Mesendoderm (in vitro differentiated cells): ENCODE measurements around the gene AMFR.

Experiments
- DNase-seq: peaks from one replicate; pipeline ENCODE4 v3.0.0; 2013
- H2AK5ac ChIP-seq: 2 replicates; pipeline ENCODE4 v1.6.1; 2013; ENCODE audit warnings: low read length, inconsistent platforms
- H2BK120ac ChIP-seq: 2 replicates; pipeline ENCODE4 v1.6.1; 2013; ENCODE audit warnings: low read depth, mild to moderate bottlenecking, low read length, moderate library complexity, mixed read lengths
- H2BK15ac ChIP-seq: replicated peaks from 2 replicates; pipeline ENCODE4 v1.6.1; 2013; ENCODE audit warnings: low read depth, mild to moderate bottlenecking, moderate library complexity
- H2BK5ac ChIP-seq: 2 replicates; pipeline ENCODE4 v1.6.1; 2013; ENCODE audit warnings: low read length, inconsistent platforms
- H3K18ac ChIP-seq: 2 replicates; pipeline ENCODE4 v1.6.1; 2013; ENCODE audit warnings: mild to moderate bottlenecking, low read length, mixed read lengths
- H3K23ac ChIP-seq: one replicate; pipeline ENCODE4 v1.6.1; 2013; ENCODE audit warnings: low read length
- H3K27ac ChIP-seq: 2 replicates; pipeline ENCODE4 v1.5.1; 2013; ENCODE audit warnings: low read depth, mild to moderate bottlenecking, inconsistent platforms, low read length, moderate library complexity
- H3K27me3 ChIP-seq: 2 replicates; pipeline ENCODE4 v1.6.1; 2013; ENCODE audit warnings: low read length, control low read depth, mild to moderate bottlenecking, inconsistent platforms; ENCODE audit not compliant: insufficient read depth, poor library complexity
- H3K36me3 ChIP-seq: 2 replicates; pipeline ENCODE4 v1.6.1; 2013; ENCODE audit warnings: low read length, inconsistent platforms; ENCODE audit not compliant: control insufficient read depth, insufficient read depth
- H3K4ac ChIP-seq: one replicate; pipeline ENCODE4 v1.6.1; 2013; ENCODE audit warnings: low read depth, mild to moderate bottlenecking, low read length, moderate library complexity
- H3K4me1 ChIP-seq: 2 replicates; pipeline ENCODE4 v1.6.1; 2013; ENCODE audit warnings: low read depth, low read length, inconsistent platforms; ENCODE audit not compliant: control insufficient read depth
- H3K4me2 ChIP-seq: 2 replicates; pipeline ENCODE4 v1.6.1; 2013; ENCODE audit warnings: low read length
- H3K4me3 ChIP-seq: 2 replicates; pipeline ENCODE4 v1.5.1; 2013; ENCODE audit warnings: mild to moderate bottlenecking, low read length
- H3K56ac ChIP-seq: one replicate; pipeline ENCODE4 v1.6.1; 2013; ENCODE audit warnings: low read length
- H3K79me1 ChIP-seq: 2 replicates; pipeline ENCODE4 v1.6.1; 2013; ENCODE audit warnings: low read length, inconsistent platforms
- H3K79me2 ChIP-seq: 2 replicates; pipeline ENCODE4 v1.6.1; 2013; ENCODE audit warnings: mild to moderate bottlenecking, low read length; ENCODE audit not compliant: control insufficient read depth, insufficient read depth
- H3K9ac ChIP-seq: 2 replicates; pipeline ENCODE4 v1.6.1; 2013; ENCODE audit warnings: low read length, inconsistent platforms
- H4K5ac ChIP-seq: one replicate; pipeline ENCODE4 v1.6.1; 2013; ENCODE audit warnings: low read length
- H4K8ac ChIP-seq: one replicate; pipeline ENCODE4 v1.6.1; 2013; ENCODE audit warnings: low read depth, mild to moderate bottlenecking, control low read depth, low read length, moderate library complexity
- WGBS: extraction: QIAGEN DNeasy Blood & Tissue Kit; methylation state at CpG from one replicate; pipeline ENCODE4 v1.1.7; 2013; ENCODE audit warnings: low lambda C conversion rate, missing lambda C conversion rate; ENCODE audit not compliant: insufficient coverage; ENCODE audit errors: extremely low coverage; 5-methylcytosine and 5-hydroxymethylcytosine counted together

AMFR gene

DNA sequence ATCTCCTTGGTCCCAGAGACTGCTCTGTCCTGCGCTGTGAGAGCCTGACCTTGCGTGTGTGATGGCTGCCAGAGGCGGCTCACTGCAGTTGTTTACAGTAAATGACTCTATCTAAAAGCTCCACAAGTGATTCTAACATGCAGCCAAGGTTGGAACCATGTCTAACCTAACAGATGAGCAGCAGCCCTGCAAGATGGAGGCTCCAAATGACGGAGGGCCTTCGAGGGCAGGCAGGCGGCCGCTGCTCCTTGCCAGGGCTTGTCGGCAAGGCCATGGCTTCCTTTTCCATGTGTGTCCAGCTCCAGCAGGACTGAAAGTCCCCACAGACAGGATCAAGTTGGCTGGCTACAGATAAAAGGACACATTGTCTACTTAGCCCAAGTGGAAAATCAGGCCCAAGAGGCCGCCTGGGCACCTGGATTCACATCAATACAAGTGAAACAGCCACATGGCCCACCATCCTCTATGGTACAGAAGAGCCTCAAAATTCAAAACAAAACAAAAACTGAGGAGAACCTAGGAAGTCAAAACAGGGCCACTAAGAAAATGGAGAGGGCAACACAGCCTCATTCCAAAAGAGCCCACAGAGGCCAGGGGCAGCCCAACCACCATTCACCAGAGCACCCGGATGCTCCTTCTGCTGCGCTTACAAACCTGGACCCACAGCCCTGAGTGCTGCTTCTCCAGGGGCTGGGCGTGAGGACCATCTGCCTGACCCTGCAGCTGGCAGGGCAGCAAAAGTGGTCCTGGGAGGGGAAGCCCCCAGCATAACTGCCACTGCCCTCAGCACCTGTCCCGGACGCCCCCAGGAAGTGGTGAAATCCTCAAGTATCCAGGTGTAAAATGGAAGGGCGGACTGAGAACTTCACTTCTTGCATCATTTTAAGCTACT is 65.0 kb downstream of the AMFR start:
- DNase-seq: no peak
- Histone ChIP-seq H3K79me1 (no peaks in the 10 kb centered on the region), H4K5ac (no peak overlapping the region), H3K27me3 (no peaks in the 10 kb centered on the region), H2AK5ac (no peak overlapping the region), H2BK5ac (no peak overlapping the region), H3K27ac (no peak overlapping the region), H3K4me2 (no peak overlapping the region), H3K4ac (no peak overlapping the region), H3K36me3 (no peaks in the 10 kb centered on the region), H3K4me3 (no peak overlapping the region), H3K23ac (no peak overlapping the region), H4K8ac (no peak overlapping the region), H3K56ac (no peak overlapping the region), H3K18ac (no peak overlapping the region), H3K4me1 (peaks cover 6% of the 10 kb centered on the region), H3K79me2 (no peaks in the 10 kb centered on the region), H2BK120ac (no peak overlapping the region), H3K9ac (no peak overlapping the region), H2BK15ac (no peak overlapping the region)
- no CpG with 5 or more reads among the region's 15 CpGs for WGBS

DNA sequence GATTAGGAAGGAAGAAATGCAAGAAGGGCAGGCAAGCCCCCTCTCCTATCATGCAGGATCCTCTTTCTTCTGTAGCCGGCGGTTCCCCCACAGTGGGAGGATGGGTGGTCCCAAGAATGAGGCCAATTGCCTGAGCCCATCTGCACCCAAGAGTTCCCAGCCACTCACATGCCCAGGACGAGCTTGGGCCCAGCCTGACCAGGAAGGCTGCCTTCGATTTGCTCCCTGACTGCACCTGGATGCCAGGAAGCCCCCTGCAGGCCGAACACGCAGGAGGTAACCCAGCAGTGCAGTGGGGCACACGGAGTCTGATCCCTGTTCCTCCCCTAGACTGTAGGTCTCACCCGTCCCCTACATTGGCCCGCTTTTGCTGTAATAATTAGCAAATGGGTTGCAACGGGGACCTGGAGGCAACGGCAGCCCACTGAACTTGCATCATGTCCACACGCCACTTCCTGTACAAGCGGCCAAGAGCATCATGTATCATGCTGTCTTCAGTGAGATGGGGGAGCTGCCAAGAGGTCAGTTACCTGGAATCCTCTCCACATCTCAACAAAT is 67.5 kb downstream of the AMFR start:
- Histone ChIP-seq H4K8ac (no peak overlapping the region), H3K79me1 (no peaks in the 10 kb centered on the region), H3K9ac (no peak overlapping the region), H3K36me3 (no peaks in the 10 kb centered on the region), H2BK15ac (no peak overlapping the region), H3K56ac (peak overlapping the region; percentile 54), H3K18ac (peak overlapping the region; percentile 42), H2BK5ac (no peak overlapping the region), H2AK5ac (no peak overlapping the region), H3K4me1 (peaks cover 6% of the 10 kb centered on the region), H2BK120ac (no peak overlapping the region), H3K27ac (no peak overlapping the region), H3K4ac (no peak overlapping the region), H3K79me2 (no peaks in the 10 kb centered on the region), H4K5ac (no peak overlapping the region), H3K4me3 (no peak overlapping the region), H3K4me2 (no peak overlapping the region), H3K23ac (no peak overlapping the region), H3K27me3 (no peaks in the 10 kb centered on the region)
- no CpG with 5 or more reads among the region's 13 CpGs for WGBS
- DNase-seq: peak; percentile 60

DNA sequence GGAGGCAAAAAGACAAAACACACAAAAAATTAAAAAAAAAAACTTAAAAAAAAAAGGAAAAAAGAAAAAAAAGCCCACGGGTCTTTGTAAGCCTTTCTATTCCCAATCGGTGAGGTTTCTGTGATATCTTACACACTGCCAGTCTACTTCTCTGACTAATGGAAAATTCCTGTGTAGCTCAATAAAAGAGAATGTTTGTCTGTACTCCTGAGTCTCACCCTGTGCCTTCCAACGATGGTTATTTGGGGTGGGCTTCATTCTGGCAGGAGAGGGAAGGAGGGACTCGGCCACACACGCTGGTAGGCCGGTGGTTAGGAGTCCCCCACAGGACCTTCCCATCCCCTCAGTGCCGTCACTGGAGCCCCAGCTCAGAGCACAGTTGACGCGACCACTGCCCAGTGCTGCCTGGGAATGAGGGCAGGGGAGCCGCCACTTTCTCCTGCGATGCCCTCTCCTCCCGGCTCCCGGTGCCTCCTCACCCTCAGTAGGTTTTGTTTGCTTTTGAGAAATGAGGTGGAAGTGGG is 68.0 kb downstream of the AMFR start:
- no peaks in the 10 kb centered on the region for H3K79me1 ChIP-seq
- H3K9ac ChIP-seq: peak overlapping the region; percentile 35
- no peaks in the 10 kb centered on the region for H3K36me3 ChIP-seq
- no peak overlapping the region for H2AK5ac ChIP-seq
- H3K18ac ChIP-seq: peak overlapping the region; percentile 42
- no peak overlapping the region for H3K4ac ChIP-seq
- no peaks in the 10 kb centered on the region for H3K79me2 ChIP-seq
- no peak overlapping the region for H3K23ac ChIP-seq
- no peak overlapping the region for H2BK15ac ChIP-seq
- H3K4me2 ChIP-seq: no peak overlapping the region
- H3K27me3 ChIP-seq: no peaks in the 10 kb centered on the region
- no peak overlapping the region for H3K4me3 ChIP-seq
- H2BK5ac ChIP-seq: peak overlapping the region; percentile 4
- no peak overlapping the region for H2BK120ac ChIP-seq
- peak; percentile 29 for DNase-seq
- H3K56ac ChIP-seq: peak overlapping the region; percentile 54
- no peak overlapping the region for H4K5ac ChIP-seq
- no peak overlapping the region for H3K27ac ChIP-seq
- H4K8ac ChIP-seq: peak overlapping the region; percentile 1
- H3K4me1 ChIP-seq: peaks cover 6% of the 10 kb centered on the region
- WGBS: no CpG with 5 or more reads among the region's 13 CpGs

DNA sequence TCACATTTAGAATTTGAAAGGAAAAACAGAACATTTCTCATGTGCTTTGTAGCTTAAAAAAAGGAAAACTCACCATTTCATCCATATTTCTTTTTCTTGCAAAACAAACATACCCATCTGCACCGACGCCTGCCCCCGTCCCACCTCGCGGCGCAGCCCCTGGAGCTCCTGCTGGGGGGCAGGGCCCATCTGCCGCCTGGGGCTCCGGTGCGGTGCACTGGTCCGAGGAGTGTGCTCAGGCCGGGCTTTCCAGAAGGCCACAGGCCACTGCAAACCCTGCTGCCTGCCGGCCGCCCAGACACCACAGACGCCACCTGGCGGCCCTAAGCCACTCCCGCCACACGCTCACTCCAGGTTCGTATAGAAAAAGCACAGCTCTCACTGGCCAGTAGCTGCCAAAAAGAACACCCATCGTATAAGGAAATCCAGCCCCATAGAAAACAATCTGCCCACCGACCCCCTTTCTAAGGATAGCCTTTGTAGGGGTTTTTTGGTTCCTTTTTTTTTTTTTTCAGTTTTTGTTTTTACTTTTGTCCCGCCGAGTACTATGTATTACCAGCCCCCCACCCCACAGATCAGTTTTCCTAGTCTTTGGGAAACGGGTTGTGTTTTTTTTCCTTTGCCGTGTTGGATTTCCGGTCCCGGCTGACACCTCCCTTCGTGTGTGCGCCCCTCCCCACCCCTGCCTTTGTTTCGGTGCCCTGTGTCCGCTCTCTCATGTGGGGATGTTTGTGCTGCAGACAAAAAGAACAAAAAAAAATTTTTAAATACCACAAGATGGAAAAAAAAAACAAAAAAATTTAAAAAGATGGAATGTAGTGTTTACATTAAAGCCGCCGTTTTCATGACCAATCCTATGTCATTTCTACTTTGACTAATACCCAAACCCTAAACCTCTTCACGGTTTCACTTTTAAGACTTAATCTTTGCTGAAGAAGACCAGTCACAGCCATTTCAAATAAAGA is 68.8 kb downstream of the AMFR start:
- WGBS: no CpG with 5 or more reads among the region's 33 CpGs
- no peak overlapping the region for H4K5ac ChIP-seq
- no peak overlapping the region for H3K23ac ChIP-seq
- no peaks in the 10 kb centered on the region for H3K36me3 ChIP-seq
- peak overlapping the region; percentile 66 for H3K9ac ChIP-seq
- H2BK120ac ChIP-seq: no peak overlapping the region
- H4K8ac ChIP-seq: no peak overlapping the region
- no peak overlapping the region for H2BK15ac ChIP-seq
- H2AK5ac ChIP-seq: no peak overlapping the region
- no peak overlapping the region for H3K18ac ChIP-seq
- peak; percentile 96 for DNase-seq
- no peak overlapping the region for H2BK5ac ChIP-seq
- H3K56ac ChIP-seq: peak overlapping the region; percentile 88
- no peak overlapping the region for H3K4ac ChIP-seq
- no peaks in the 10 kb centered on the region for H3K27me3 ChIP-seq
- H3K79me2 ChIP-seq: no peaks in the 10 kb centered on the region
- H3K79me1 ChIP-seq: no peaks in the 10 kb centered on the region
- H3K4me3 ChIP-seq: no peak overlapping the region
- H3K4me1 ChIP-seq: peaks cover 6% of the 10 kb centered on the region
- peak overlapping the region; percentile 50 for H3K27ac ChIP-seq
- H3K4me2 ChIP-seq: peak overlapping the region; percentile 31

DNA sequence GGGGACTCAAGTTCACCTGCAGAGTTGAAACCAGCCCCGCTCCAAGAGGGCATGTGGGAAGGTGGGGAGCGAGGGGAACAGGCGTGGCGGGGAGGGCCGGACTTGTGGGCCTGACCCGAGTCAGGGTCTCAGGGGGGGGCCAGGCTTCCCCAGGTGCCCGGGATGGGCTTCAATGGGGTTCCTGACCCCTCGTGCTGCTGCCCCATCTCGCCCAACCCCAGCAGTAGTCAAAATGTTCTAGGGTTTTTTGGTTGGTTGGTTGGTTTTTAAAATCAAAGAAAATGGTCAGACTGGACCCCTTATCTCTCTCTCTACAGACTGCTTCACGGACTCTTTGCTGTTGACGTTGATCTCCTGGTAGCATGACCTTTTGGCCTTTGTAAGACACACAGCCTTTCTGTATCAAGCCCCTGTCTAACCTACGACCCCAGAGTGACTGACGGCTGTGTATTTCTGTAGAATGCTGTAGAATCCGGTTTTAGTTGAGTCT is 69.5 kb downstream of the AMFR start:
- H4K5ac ChIP-seq: peak overlapping the region; percentile 91
- no peak overlapping the region for H4K8ac ChIP-seq
- no peak overlapping the region for H3K4ac ChIP-seq
- H3K56ac ChIP-seq: peak overlapping the region; percentile 88
- no peak overlapping the region for H2BK120ac ChIP-seq
- no peak overlapping the region for H2BK15ac ChIP-seq
- no peak overlapping the region for H3K27ac ChIP-seq
- DNase-seq: no peak
- peaks cover 6% of the 10 kb centered on the region for H3K4me1 ChIP-seq
- H3K79me1 ChIP-seq: no peaks in the 10 kb centered on the region
- no peak overlapping the region for H2BK5ac ChIP-seq
- no peaks in the 10 kb centered on the region for H3K36me3 ChIP-seq
- no peak overlapping the region for H3K4me2 ChIP-seq
- no peaks in the 10 kb centered on the region for H3K79me2 ChIP-seq
- H3K9ac ChIP-seq: peak overlapping the region; percentile 66
- no peak overlapping the region for H3K18ac ChIP-seq
- no peak overlapping the region for H2AK5ac ChIP-seq
- H3K4me3 ChIP-seq: no peak overlapping the region
- no CpG with 5 or more reads among the region's 14 CpGs for WGBS
- H3K27me3 ChIP-seq: no peaks in the 10 kb centered on the region
- H3K23ac ChIP-seq: no peak overlapping the region
